Loucy (cell line): ENCODE measurements around the gene LINGO1.

Source experiments
- EZH2phosphoT487 ChIP-seq: fragments of 200-600 bp; IDR thresholded peaks from 2 replicates; pipeline ENCODE4 v1.6.1; 2018; ENCODE audit warnings: antibody characterized with exemption, mild to moderate bottlenecking, moderate library complexity, borderline replicate concordance
- TF ChIP-seq, protein P1 (sequence below): fragments of 200-600 bp; sonication (generic); conservative IDR thresholded peaks from 2 replicates; pipeline ENCODE4 v1.5.1; 2014; ENCODE audit warnings: mild to moderate bottlenecking, antibody characterized with exemption, low read length

DNA sequence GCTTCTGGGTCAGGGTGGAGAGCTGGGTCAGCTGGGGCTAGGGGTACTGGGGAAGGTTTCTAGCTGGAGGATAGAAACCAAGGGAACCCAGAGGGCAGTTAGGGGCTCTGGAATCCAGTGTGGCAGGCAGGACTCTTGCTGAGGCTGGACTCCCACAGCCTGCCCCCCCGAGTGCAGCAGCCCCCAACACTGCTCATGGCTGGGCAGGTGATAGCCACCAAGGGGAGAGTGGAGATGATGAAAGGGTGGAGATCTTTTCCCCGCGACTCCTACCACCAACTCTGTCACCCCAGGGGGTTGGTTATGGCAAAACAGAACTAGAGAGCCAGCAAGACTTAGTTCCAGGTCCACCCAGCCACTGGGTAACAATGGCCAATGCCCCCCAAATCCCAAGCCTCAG is 16.9 kb upstream of the LINGO1 start:
- TF ChIP-seq, protein P1, sequence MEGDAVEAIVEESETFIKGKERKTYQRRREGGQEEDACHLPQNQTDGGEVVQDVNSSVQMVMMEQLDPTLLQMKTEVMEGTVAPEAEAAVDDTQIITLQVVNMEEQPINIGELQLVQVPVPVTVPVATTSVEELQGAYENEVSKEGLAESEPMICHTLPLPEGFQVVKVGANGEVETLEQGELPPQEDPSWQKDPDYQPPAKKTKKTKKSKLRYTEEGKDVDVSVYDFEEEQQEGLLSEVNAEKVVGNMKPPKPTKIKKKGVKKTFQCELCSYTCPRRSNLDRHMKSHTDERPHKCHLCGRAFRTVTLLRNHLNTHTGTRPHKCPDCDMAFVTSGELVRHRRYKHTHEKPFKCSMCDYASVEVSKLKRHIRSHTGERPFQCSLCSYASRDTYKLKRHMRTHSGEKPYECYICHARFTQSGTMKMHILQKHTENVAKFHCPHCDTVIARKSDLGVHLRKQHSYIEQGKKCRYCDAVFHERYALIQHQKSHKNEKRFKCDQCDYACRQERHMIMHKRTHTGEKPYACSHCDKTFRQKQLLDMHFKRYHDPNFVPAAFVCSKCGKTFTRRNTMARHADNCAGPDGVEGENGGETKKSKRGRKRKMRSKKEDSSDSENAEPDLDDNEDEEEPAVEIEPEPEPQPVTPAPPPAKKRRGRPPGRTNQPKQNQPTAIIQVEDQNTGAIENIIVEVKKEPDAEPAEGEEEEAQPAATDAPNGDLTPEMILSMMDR = no peak
- no peak for TF ChIP-seq EZH2phosphoT487
